ENCODE measurements around the gene VASN. TPM values are rescaled to one million over a fixed set of nuclear protein-coding genes. Genes with fewer than 3 reads are reported as not detected.

Gene VASN
- total RNA-seq, 1 experiment from 2014 or later = 22.1 TPM

GRCh38 chr16:4401094-4401501, 29.4 kb downstream of the VASN start:
- DNase-seq (ENCODE audit: low read depth) = no peak

- DNase-seq (ENCODE audit: low read depth) = no peak
Observed at GRCh38 chr16:4401510-4401909, 29.9 kb downstream of the VASN start.

- peak; percentile 78 for DNase-seq (ENCODE audit: low read depth)
Observed at GRCh38 chr16:4402439-4403132, 30.9 kb downstream of the VASN start.

GRCh38 chr16:4403133-4403949, 31.7 kb downstream of the VASN start:
- no peak for DNase-seq (ENCODE audit: low read depth)

GRCh38 chr16:4404247-4404966, 32.8 kb downstream of the VASN start:
- DNase-seq (ENCODE audit: low read depth) = peak; percentile 47

- no peak for DNase-seq (ENCODE audit: low read depth)
Observed at GRCh38 chr16:4404967-4405696, 33.5 kb downstream of the VASN start.

- DNase-seq (ENCODE audit: low read depth) = no peak
Observed at GRCh38 chr16:4407543-4408322, 36.1 kb downstream of the VASN start.

- no peak for DNase-seq (ENCODE audit: low read depth)
Observed at GRCh38 chr16:4408323-4408690, 36.7 kb downstream of the VASN start.

- DNase-seq (ENCODE audit: low read depth) = no peak
Observed at GRCh38 chr16:4409081-4409932, 37.7 kb downstream of the VASN start.

- peak; percentile 50 for DNase-seq (ENCODE audit: low read depth)
Observed at GRCh38 chr16:4410335-4411075, 38.9 kb downstream of the VASN start.

GRCh38 chr16:4411684-4412083, 40.0 kb downstream of the VASN start:
- DNase-seq (ENCODE audit: low read depth) = no peak

GRCh38 chr16:4412159-4412558, 40.5 kb downstream of the VASN start:
- DNase-seq (ENCODE audit: low read depth) = no peak

- no peak for DNase-seq (ENCODE audit: low read depth)
Observed at GRCh38 chr16:4412854-4413253, 41.2 kb downstream of the VASN start.

- no peak for DNase-seq (ENCODE audit: low read depth)
Observed at GRCh38 chr16:4414187-4414917, 42.7 kb downstream of the VASN start.

GRCh38 chr16:4415538-4416199, 44.0 kb downstream of the VASN start:
- DNase-seq (ENCODE audit: low read depth) = peak; percentile 39

GRCh38 chr16:4416200-4417032, 44.8 kb downstream of the VASN start, which contains the start of gene CORO7:
TSS of gene CORO7 (minus strand) at chr16:4416596. CDS start at chr16:4416518, 78 bp downstream.
- DNase-seq (ENCODE audit: low read depth) = peak; percentile 92

GRCh38 chr16:4419402-4419959, 47.8 kb downstream of the VASN start:
- DNase-seq (ENCODE audit: low read depth) = no peak
